ENCODE results near the gene OGT. TPM values are rescaled to one million over a fixed set of nuclear protein-coding genes. Genes with fewer than 3 reads are reported as not detected.
"Not testable (repeated sequence)": the region's sequence is repeated elsewhere in the genome, so short reads cannot be mapped to it uniquely, and the experiment has no call there.

Gene OGT
- total RNA-seq, 4 donors from 2014 or later = 49.6 to 156 (median 88.8) TPM

DNA sequence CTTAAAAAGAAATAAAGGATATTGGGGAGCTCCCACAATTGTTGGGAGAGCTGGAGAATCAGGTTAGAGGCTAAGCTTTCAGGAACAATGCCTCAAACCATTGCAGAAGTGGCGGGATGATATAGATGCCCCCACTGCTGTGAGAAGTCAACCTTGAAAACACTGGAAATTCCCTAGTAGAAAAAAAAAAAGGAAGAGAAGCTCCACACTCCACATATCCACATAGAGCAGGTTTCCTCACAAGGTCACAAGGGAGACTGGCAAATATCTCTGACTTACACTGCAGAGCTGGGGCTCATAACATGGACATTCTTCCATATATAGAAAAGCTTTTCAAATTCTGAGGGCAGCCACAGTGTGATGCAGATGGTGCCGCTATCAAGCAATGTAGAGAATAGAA is 22.7 kb upstream of the OGT start:
- H3K27ac ChIP-seq = no peak overlapping the region
- no peaks in the 10 kb centered on the region for H3K27me3 ChIP-seq
- TF ChIP-seq EP300 (IDR thresholded peaks at IDR 0.05) = no peak
- TF ChIP-seq, protein P1, sequence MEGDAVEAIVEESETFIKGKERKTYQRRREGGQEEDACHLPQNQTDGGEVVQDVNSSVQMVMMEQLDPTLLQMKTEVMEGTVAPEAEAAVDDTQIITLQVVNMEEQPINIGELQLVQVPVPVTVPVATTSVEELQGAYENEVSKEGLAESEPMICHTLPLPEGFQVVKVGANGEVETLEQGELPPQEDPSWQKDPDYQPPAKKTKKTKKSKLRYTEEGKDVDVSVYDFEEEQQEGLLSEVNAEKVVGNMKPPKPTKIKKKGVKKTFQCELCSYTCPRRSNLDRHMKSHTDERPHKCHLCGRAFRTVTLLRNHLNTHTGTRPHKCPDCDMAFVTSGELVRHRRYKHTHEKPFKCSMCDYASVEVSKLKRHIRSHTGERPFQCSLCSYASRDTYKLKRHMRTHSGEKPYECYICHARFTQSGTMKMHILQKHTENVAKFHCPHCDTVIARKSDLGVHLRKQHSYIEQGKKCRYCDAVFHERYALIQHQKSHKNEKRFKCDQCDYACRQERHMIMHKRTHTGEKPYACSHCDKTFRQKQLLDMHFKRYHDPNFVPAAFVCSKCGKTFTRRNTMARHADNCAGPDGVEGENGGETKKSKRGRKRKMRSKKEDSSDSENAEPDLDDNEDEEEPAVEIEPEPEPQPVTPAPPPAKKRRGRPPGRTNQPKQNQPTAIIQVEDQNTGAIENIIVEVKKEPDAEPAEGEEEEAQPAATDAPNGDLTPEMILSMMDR (IDR thresholded peaks at IDR 0.05) = no peak
- TF ChIP-seq POLR2A (IDR thresholded peaks at IDR 0.05) = no peak
- TF ChIP-seq POLR2AphosphoS5 (IDR thresholded peaks at IDR 0.05) = no peak
- WGBS, 2 donors (ENCODE audit: low coverage in 1 of 2) = 80 to 85% methylated on average over 1 to 2 of the region's 2 CpGs
- no peak overlapping the region for H3K4me3 ChIP-seq
- no peaks in the 10 kb centered on the region for H3K4me1 ChIP-seq
- H3K36me3 ChIP-seq = no peaks in the 10 kb centered on the region
- ATAC-seq = no peak
- no peaks in the 10 kb centered on the region for H3K9me3 ChIP-seq

GRCh38 chrX:71513731-71514130 is 19.2 kb upstream of the OGT start:
- WGBS, 2 donors (ENCODE audit: low coverage in 1 of 2) = 91 to 94% methylated on average over 3 to 4 of the region's 4 CpGs
- H3K4me3 ChIP-seq, H3K36me3 ChIP-seq, H3K9me3 ChIP-seq, ATAC-seq, H3K4me1 ChIP-seq, H3K27ac ChIP-seq, H3K27me3 ChIP-seq: not testable (repeated sequence)

- no peaks in the 10 kb centered on the region for H3K27me3 ChIP-seq
- no peaks in the 10 kb centered on the region for H3K4me1 ChIP-seq
- no peaks in the 10 kb centered on the region for H3K9me3 ChIP-seq
- TF ChIP-seq EP300 (IDR thresholded peaks at IDR 0.05) = no peak
- TF ChIP-seq POLR2A (IDR thresholded peaks at IDR 0.05) = no peak
- TF ChIP-seq POLR2AphosphoS5 (IDR thresholded peaks at IDR 0.05) = no peak
- WGBS, 2 donors (ENCODE audit: low coverage in 1 of 2) = 25 to 30% methylated on average over 5 of the region's 5 CpGs
- no peaks in the 10 kb centered on the region for H3K36me3 ChIP-seq
- ATAC-seq = no peak
- no peak overlapping the region for H3K27ac ChIP-seq
- H3K4me3 ChIP-seq = no peak overlapping the region
Observed at GRCh38 chrX:71514367-71515037, 18.4 kb upstream of the OGT start.

GRCh38 chrX:71515038-71515396 is 17.9 kb upstream of the OGT start:
- H3K4me3 ChIP-seq = no peak overlapping the region
- H3K27me3 ChIP-seq = no peaks in the 10 kb centered on the region
- TF ChIP-seq POLR2AphosphoS5 (IDR thresholded peaks at IDR 0.05) (no peak), POLR2A (IDR thresholded peaks at IDR 0.05) (no peak), EP300 (IDR thresholded peaks at IDR 0.05) (no peak)
- TF ChIP-seq, protein P1 (IDR thresholded peaks at IDR 0.05) = no peak
- no peaks in the 10 kb centered on the region for H3K9me3 ChIP-seq
- H3K27ac ChIP-seq = no peak overlapping the region
- no peaks in the 10 kb centered on the region for H3K4me1 ChIP-seq
- ATAC-seq = no peak
- WGBS, 2 donors (ENCODE audit: low coverage in 1 of 2) = 58 to 74% methylated on average over 2 of the region's 2 CpGs
- no peaks in the 10 kb centered on the region for H3K36me3 ChIP-seq

- TF ChIP-seq, protein P1 (IDR thresholded peaks at IDR 0.05) = no peak
- no peak for TF ChIP-seq POLR2A (IDR thresholded peaks at IDR 0.05)
- TF ChIP-seq EP300 (IDR thresholded peaks at IDR 0.05) = no peak
- no peak for TF ChIP-seq POLR2AphosphoS5 (IDR thresholded peaks at IDR 0.05)
- Histone ChIP-seq H3K4me1 (no peaks in the 10 kb centered on the region), H3K4me3 (no peak overlapping the region), H3K27ac (no peak overlapping the region), H3K27me3 (no peaks in the 10 kb centered on the region), H3K9me3 (no peaks in the 10 kb centered on the region), H3K36me3 (no peaks in the 10 kb centered on the region)
- no peak for ATAC-seq
- 83 to 88% methylated on average over 2 of the region's 3 CpGs for WGBS, 2 donors (ENCODE audit: low coverage in 1 of 2)
Observed at GRCh38 chrX:71525316-71525715, 7.6 kb upstream of the OGT start.

DNA sequence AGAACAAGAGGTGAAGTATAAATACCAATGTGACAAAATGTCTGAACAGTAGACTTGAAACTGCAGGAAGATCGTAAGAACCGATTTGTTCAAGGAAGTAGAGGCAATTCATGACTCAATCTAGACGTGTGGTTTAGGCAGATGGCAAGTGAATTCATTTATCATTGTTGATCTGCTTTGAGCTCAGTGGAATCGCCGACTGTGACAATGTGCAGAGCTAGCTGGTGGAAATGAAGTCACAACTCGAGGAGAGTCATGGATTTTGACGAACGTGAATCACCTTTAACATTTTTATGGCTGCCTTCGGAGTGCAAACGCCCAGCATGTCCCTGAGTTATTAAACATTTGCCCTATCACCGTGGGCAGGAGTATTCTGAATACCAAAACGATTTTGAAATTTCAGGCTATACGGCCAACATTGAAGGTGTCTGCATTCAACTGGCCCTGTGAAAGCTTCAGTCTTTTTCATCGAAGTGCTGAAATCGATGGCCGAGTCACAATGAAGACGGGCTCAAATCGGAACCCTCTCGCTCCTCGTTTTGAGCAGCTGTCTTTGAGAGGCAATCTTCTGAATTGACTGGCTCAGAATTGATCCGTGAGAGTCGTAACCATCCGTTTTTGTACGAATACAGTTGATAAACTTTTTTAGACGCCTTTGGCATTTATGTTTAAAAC is 689 bp upstream of the OGT start:
- no peak for ATAC-seq
- Histone ChIP-seq H3K9me3 (no peaks in the 10 kb centered on the region), H3K4me3 (peak overlapping the region; percentile 74 to 95), H3K36me3 (no peaks in the 10 kb centered on the region), H3K27ac (peak overlapping the region; percentile 85 to 99 (median 90)), H3K27me3 (no peaks in the 10 kb centered on the region), H3K4me1 (peaks cover 0 to 9% (median 0%) of the 10 kb centered on the region in 3 donors)
- TF ChIP-seq POLR2AphosphoS5 (IDR thresholded peaks at IDR 0.05) = peak; percentile 32
- no peak for TF ChIP-seq POLR2A (IDR thresholded peaks at IDR 0.05)
- TF ChIP-seq, protein P1 (IDR thresholded peaks at IDR 0.05) = no peak
- TF ChIP-seq EP300 (IDR thresholded peaks at IDR 0.05) = no peak
- WGBS, 2 donors (ENCODE audit: low coverage in 1 of 2) = 0 to 36% methylated on average over 9 to 16 of the region's 25 CpGs

Measured in gastroesophageal sphincter (tissue), 4 donors.